Anterior cingulate cortex (tissue), 58 donors: Measurements from ENCODE around the gene BDNF.
"Not testable (repeated sequence)": the region's sequence is repeated elsewhere in the genome, so short reads cannot be mapped to it uniquely, and the experiment has no call there.

Experiments used
- DNase-seq, 58 donors: peaks; one replicate each; lab custom pipeline; 2025; lab: John Stamatoyannopoulos, UW

The BDNF gene

GRCh38 chr11:27629023-27629422 lies 71.2 kb downstream of the BDNF start:
- DNase-seq = not testable (repeated sequence)

- no peak for DNase-seq
Measured at GRCh38 chr11:27627979-27628378, 72.3 kb downstream of the BDNF start.

- DNase-seq = no peak
Measured at GRCh38 chr11:27626938-27627586, 73.2 kb downstream of the BDNF start.

GRCh38 chr11:27626269-27626937 lies 73.9 kb downstream of the BDNF start:
- DNase-seq = no peak

- no peak for DNase-seq
Measured at GRCh38 chr11:27625347-27625912, 74.8 kb downstream of the BDNF start.

GRCh38 chr11:27623945-27624523 lies 76.2 kb downstream of the BDNF start:
- DNase-seq = no peak

- DNase-seq = no peak
Measured at GRCh38 chr11:27622541-27623300, 77.5 kb downstream of the BDNF start.

- DNase-seq = peak in 1 of 58 donors; percentile 0
Measured at GRCh38 chr11:27621405-27622161, 78.7 kb downstream of the BDNF start.

- no peak for DNase-seq
Measured at GRCh38 chr11:27619763-27620335, 80.4 kb downstream of the BDNF start.

GRCh38 chr11:27619039-27619574 lies 81.1 kb downstream of the BDNF start:
- no peak for DNase-seq

- DNase-seq = no peak
Measured at GRCh38 chr11:27618281-27618915, 81.9 kb downstream of the BDNF start.

- DNase-seq = no peak
Measured at GRCh38 chr11:27616711-27617110, 83.5 kb downstream of the BDNF start.

- DNase-seq = no peak
Measured at GRCh38 chr11:27615833-27616232, 84.4 kb downstream of the BDNF start.

GRCh38 chr11:27614092-27614491 lies 86.2 kb downstream of the BDNF start:
- no peak for DNase-seq

GRCh38 chr11:27612932-27613880 lies 87.0 kb downstream of the BDNF start:
- DNase-seq = no peak

GRCh38 chr11:27611947-27612455 lies 88.3 kb downstream of the BDNF start:
- no peak for DNase-seq

GRCh38 chr11:27611390-27611789 lies 88.9 kb downstream of the BDNF start:
- no peak for DNase-seq

- DNase-seq = no peak
Measured at GRCh38 chr11:27610946-27611345, 89.3 kb downstream of the BDNF start.
